HG03354 (cell line): ENCODE measurements around the gene CCDC85C.

Experiments used
- ATAC-seq: cut with Tn5 transposase; IDR thresholded peaks from one replicate; pipeline ENCODE4 v1.9.1; 2021; ENCODE audit warnings: mild to moderate bottlenecking; ENCODE audit not compliant: unreplicated experiment, poor library complexity, severe bottlenecking

The CCDC85C gene

DNA sequence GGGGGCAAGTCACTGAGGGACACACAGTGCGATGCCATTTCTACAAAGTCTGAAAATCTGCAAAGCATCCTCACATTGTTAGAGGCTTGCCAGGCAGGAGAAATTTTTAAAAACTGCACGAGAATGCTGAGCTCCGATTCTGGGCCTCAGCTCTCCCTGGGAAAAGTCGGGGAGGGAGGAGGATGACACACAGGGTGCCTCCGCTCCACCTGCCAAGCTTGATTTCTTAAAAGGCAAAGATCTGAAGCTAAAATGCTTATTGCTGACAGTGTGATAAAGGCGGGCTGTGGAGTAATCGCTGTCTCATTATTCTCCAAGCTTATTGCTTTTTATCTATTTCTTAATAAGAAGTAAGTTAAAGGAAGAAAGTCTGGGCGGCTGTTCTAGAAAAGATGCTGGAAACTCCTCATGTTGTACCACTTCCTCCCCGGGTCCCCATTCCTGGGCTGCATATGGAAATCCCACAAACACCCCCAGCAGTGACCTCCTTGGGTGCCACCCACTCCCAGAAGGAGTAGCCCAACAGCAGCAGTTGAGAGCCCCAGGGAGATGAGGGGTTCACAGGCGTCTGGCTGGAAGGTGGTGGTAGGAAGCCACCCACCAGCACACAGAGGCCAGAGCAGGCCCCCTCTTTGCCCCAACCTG lies 55.0 kb downstream of the CCDC85C start:
- no peak for ATAC-seq

DNA sequence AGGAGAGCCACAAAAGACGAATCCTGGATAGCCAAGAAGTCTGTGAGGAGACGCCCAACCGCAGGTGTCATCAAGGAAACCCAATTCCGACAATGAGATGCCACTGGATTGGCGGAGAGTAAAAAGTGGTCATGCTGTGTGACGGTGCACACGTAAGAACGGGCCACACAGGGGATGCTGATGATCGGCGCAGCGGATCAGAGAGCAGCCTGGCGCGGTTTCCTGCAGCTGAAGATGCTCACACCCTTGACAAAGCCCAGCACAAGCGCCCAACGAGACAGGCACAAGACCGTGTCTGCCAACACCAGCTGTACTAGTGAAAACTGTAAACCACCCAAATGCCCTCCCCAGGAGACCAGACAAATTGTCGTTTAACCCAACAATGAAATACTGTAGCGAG lies 55.8 kb downstream of the CCDC85C start:
- no peak for ATAC-seq

- no peak for ATAC-seq
These were observed 57.6 kb downstream of the CCDC85C start for GRCh38 chr14:99546234-99546879.

- ATAC-seq: no peak
These were observed 58.4 kb downstream of the CCDC85C start for GRCh38 chr14:99545586-99545985.

- ATAC-seq: no peak
These were observed 59.0 kb downstream of the CCDC85C start for GRCh38 chr14:99544991-99545390.

DNA sequence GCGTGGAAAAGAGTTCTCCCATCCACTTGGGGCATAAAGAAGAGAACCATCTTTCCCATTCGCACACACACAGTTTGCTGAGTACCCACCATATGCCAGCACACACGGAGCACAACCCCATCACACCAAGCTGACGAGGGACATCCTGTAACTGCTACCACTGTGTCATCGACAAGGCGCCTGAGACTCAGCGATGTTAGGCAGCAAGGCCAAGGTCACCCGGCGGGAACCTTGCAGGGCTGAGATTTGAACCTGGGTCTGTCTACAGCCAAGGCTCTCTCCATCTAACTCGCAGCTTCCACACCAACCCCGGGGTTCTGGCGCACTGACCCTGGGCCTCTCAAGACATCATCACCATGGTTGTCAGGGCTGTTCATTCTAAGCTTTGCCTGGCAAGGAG lies 60.0 kb downstream of the CCDC85C start:
- no peak for ATAC-seq

DNA sequence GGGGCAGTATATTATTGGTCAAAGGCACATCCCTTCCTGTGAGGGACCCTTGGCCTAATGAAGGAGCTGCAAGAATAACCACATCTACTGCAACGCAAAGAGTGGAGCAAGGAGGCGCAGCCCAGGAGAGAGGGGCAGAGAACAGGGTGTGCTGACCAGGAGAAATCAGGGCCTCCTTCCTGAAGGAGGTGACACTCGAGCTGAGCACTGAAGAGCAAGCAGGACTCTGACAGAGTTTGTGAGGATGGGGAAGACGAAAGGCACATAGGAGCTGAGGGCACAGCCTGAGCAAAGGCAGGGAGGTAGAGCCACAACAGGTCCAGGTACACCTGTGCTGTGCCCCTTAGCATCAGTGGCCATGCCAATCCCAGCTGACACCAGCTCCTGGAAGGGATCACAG lies 60.6 kb downstream of the CCDC85C start:
- no peak for ATAC-seq

DNA sequence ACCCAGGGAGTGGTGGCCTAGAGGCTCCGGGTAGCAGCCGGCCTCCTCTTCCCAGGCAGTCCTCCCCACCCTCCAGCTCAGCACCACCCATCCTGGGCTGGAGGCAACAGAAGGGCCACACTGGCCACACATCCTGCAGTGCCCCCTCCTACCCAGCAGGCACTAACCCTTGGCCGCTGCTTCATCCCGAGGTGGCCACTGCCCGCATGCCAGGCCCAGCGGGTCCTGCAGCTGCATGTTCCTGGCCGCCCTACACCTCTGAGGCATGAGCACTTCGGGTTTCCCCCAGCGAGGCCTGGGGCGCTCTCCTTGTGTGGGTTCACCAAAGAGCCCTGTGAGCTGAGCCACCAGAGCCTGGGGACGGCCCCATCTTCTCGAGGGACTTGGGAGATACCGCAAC lies 61.4 kb downstream of the CCDC85C start:
- ATAC-seq: no peak

DNA sequence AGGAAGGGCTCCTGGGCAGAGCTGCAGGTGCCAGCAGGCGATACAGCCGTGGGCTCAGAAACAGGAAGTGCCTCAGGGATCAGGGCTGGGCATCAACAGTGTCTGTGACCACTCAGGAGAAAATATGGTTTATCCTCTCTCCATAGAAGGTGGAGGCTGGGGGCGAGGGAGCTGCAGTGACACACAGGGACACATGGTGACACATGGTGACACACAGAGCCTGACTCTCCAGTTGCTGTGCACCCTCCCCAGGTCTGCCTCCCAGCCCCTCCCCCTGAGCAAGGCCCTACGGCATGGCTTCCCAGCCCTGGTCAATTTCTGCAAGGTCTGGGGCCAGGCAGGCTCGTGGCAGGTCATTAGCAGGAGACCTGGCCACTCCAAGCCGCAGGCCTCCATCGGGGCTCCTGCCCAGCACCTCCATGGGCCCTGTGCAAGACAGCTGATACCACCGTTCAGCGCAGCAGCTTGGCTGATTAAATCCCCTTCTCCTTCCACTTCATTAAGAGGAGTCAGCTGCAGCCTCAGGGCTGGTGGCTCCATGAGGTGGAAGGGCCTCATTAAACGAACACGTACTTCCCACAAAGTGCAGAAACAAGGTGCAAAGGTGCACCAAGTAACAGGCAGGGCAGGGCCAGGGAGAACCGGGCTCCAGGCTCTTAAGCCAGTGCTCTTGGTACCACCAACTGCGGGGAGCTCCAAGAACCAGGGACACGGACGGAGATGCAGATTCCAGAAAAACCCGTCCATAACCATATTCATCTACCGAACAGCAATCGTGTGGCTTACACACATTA lies 62.1 kb downstream of the CCDC85C start:
- no peak for ATAC-seq

DNA sequence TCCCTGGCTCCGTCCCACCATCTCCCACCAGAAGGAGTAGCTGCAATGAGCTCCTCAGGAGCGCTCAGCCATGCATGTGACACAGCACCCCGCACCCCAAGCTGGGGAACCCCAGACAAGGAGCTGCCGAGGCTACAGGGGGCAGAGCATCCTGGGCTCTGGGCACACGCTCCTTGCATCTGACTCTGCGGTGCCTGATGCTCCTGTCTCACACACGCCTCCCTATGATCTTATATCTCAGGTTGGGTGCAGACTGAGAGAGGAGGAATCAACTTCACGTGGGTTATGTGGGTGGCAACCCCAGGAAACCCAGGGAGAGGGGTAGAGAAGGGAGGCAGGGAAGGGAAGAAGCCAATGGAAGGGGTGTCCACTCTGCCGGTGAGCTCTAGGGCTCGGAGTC lies 62.8 kb downstream of the CCDC85C start:
- no peak for ATAC-seq

DNA sequence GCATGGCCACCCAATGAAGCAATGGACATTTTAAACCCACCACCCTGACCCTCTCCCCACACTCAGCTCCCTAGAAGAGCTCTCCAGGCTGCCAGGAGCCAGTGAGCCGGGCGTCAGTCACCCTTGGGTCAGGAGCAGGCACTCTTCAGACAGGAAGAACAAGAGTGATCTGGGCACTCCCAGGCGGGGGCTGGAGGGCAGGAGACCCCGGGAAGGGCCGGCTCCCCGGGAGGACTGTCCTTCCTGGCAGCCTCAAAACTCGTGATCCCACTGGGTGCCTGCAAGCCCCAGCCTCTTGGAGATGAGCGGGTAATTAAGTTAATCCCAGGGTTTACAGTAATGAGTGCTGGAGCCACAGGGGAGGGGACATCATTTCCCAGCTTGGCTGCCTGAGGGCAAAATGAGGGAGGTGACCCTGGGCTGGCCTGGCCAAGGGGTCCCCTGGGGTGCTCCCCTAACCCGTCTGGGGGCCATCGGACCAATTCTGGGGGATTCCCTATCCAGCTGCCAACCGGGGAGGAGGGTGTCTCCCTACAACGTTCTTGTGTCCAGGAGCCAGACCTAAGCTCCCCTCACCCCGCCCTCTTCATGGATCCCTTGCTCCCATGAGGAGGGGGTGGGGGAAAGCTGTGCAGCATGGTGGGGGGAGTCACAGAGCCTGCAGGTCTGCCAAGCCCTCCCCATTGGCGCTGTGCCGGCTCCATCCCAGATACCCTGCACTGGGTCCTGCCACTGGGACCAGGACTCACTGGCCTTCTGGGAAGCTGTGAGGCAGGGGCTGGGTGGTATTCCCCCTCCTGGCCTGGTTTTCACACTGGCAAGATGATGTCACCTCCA lies 63.6 kb downstream of the CCDC85C start:
- ATAC-seq: no peak

DNA sequence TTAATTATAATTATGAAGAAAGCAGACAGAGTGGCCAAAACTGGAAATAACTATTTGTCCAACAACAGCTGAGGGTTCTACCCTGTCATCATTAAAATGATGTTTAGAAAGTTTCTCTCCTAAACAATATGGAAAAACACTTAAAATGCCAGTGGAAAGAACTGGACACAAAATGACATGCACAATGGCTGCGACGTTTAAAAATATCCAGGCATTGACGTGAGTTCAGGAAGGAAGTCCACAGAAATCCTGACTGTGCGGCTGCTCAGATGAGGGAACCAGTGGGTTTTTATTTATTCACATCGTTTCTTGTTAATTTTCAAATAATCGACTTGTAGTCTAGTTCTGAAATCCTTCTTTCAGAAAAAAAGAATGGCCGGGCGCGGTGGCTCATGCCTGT lies 64.5 kb downstream of the CCDC85C start:
- ATAC-seq: no peak

- ATAC-seq: no peak
These were observed 65.3 kb downstream of the CCDC85C start for GRCh38 chr14:99538733-99539132.

DNA sequence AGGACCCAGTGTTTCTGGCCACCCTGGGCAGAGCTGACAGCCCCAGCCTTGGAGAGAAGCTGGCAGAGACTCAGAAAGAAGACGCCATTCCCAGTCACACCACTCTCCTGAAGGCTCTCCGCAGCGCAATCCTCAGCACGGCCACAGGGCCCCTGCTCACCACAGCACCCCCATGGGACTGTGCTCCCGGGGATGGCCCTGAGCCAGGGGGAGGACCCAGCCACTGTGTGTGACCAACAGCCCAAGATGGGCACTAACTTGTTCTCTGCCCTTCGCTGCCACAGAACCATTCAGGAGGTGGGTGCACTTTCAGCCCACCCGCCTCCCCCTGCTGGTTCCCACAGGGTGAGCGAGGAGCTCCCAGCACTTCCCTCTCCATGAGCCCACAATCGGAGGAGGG lies 65.7 kb downstream of the CCDC85C start:
- no peak for ATAC-seq

GRCh38 chr14:99537399-99537798 lies 66.6 kb downstream of the CCDC85C start:
- no peak for ATAC-seq

- no peak for ATAC-seq
These were observed 67.9 kb downstream of the CCDC85C start for GRCh38 chr14:99535908-99536778.

- no peak for ATAC-seq
These were observed 68.6 kb downstream of the CCDC85C start for GRCh38 chr14:99535448-99535847.

DNA sequence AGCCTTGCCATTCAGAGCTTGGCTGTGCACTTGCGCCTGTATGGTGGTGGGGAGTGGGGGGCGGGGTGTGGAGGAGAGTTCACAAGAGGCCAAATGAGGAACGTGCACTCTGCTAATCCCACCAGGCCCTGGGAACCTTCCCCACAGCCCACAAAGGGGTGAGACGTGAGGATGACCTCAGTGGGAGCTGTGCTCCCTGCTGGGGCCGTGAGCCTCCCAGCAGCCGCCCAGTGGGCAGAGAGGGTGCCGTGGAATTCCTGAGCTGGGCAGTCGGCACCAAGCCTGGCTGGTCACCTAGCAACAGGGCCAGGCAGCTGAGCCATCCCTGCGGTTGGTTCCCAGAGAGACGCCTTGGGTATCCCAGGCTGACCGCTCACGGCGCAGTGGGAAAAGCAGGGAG lies 69.1 kb downstream of the CCDC85C start:
- no peak for ATAC-seq

GRCh38 chr14:99534333-99534732 lies 69.7 kb downstream of the CCDC85C start:
- no peak for ATAC-seq
